Anterior cingulate cortex (tissue), 58 donors: ENCODE data around the gene GOLPH3L.
"Not testable (repeated sequence)": the region's sequence is repeated elsewhere in the genome, so short reads cannot be mapped to it uniquely, and the experiment has no call there.

ENCODE experiments used
- DNase-seq, 58 donors: peaks; one replicate each; lab custom pipeline; 2025; lab: John Stamatoyannopoulos, UW

GOLPH3L gene

DNA sequence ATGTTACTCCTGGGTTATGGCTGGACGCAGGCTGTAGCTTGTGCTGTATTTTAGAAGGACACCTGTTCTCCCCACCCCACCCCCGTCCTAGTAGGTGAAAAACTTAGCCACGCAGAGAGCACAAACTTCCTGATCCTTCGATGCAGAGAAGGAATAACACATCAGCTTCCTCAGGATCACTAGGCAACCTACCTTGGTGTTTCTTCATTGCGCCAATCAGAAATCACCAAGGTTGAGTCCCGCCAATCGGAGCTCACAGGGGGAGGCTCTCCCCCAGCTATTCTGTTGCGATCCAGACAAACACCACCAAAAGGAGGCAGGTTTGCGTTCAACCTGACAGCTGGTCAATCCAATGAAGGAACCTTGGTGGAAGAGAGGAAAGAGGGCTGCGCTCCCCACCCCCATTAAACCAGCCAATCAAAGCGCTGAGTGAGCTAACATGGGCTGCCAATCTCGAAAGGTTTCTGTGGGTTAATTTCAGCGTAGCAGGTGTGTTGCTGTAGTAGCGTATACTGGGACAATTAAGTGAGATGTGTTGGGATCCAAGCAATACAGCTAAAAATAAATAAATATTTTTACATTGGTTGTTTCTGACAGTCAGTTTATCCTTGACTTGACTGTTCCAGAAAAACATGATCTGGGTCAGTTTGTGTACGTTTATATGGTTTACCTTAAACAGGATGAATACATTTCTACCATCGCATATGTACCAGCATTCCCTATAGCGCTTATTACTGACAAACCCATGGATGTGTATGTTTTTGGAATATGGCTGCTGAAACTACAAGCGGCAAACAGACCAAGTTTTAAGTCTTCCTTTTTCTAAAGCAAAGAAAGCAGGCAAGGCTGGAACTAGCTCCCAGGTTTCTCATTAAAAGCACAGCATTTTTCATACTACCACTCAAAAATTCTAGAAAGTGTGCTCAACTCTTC is at the start of gene GOLPH3L:
GOLPH3L (minus strand) TSS at position 160 of the 933 bp plus-strand sequence. CDS start 2,316 bp downstream, outside the sequence.
- DNase-seq = peak; percentile 37 to 99 (median 91)

DNA sequence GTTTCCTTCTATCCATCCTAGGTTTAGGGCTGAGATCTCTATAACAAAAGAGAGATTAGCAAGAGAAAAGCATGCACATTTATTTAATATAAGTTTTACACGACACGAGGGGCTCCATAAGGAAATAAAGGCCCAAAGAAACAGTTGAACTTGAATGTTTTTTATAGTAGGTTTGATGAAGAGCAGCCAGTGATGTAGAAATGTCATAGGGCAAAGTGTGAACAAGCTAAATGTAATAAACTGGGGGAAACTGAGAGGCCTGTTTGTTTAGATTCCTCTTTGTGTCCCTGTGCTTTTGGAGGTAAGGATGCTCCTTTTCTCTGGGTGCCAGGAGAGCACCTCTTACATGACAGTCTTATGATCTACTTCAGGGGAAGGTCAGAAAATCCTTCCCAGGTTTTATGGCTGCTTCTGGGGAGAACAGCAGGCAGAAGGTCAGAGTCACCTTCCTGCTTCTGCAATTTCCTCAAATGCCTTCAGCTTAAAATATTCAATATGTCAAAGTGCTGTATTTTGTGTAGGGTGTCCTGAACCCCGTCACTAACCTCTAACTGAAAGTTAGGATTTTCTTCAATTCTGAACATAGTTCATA is 33.3 kb upstream of the GOLPH3L start:
- no peak for DNase-seq

DNA sequence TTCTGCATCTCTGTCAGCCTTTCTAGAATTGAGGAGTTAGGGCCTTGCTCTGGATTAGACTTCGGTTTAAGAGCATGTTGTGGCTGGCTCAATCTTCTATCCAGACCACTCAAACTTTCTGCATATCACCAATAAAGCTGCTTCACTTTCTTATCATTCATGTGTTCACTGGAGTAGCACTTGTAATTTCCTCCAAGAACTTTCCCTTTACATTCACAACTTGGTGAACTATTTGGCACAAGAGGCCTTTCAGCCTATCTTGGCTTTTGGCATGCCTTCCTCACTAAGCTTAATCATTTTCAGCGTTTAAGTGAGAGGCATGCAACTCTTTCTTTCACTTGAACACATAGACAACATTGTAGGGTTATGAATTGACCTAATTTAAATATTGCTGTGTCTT is 27.4 kb upstream of the GOLPH3L start:
- DNase-seq = no peak

DNA sequence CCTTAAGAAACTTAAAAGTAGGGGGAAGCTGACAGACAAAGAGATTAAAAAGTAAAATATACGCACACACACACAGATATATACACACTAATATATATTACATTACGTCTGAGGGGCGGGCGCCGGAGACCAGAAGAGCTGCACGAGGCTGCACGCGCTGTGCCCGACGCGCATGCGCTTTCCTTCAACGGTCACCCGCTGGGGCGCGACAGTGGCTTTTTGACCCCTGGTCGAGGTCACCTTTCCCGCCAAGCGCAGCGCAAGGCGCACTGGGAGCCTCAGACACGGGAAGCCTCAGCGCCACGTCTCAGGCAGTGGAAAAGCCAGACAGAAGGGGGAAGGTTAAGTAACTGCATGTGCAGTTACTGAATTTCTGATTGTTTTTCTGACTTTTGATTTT is 23.7 kb upstream of the GOLPH3L start, which contains the start of gene HORMAD1:
HORMAD1 (minus strand) TSS at position 193 of the 400 bp plus-strand sequence. CDS start 1,390 bp downstream, outside the sequence.
- no peak for DNase-seq

DNA sequence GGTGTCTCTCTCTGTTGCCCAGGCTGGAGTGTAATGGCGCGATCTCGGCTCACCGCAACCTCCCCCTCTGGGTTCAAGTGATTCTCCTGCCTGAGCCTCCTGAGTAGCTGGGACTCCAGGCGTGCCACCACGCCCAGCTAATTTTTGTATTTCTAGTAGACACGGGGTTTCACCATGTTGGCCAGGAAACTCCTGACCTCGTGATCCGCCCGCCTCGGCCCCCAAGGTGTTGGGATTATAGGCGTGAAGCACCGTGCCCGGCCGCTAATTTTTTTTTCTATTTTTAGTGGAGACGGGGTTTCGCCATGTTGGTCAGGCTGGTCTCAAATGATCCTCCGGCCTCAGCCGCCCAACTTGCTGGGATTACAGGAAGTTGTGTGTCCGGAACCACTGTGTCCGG is 23.1 kb upstream of the GOLPH3L start:
- no peak for DNase-seq

DNA sequence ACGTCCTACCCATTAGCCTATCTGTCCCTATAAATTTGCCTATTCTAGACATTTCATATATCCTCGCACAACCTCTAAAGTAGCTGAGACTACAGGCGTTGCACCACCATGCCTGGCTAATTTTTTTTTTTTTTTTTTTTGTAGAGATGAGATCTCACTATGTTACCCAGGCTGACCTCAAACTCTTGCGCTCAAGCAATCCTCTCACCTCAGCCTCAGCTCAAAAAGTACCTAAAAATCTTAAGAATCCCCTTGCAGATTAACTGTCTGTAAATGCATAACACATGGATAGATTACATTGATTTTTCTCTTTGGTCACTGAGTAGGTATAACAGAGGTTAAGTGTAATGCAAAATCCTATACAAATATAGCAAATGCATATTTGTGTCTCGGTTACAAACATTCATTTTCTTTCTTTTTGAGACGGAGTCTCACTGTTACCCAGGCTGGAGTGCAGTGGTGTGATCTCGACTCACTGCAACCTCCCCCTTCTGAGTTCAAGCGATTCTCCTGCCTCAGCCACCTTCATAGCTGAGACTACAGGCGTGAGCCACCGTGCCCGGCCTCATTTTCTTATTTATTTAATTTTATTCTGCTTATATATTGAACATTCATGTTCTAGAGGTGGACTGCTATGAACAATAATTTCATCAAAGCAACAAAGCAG is 21.4 kb upstream of the GOLPH3L start:
- no peak for DNase-seq

DNA sequence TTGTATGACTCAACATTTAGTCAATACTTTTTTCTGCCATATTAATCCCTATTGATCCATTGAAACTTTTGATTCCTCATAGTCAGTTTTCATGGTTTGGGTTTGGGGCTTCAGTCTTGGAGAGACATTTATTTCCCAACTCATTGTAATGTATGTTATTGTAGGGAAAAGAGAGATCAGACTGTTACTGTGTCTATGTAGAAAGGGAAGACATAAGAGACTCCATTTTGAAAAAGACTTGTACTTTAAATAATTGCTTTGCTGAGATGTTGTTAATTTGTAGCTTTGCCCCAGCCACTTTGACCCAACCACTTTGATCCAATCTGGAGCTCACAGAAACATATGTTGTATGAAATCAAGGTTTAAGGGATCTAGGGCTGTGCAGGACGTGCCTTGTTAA is 12.1 kb upstream of the GOLPH3L start:
- not testable (repeated sequence) for DNase-seq

DNA sequence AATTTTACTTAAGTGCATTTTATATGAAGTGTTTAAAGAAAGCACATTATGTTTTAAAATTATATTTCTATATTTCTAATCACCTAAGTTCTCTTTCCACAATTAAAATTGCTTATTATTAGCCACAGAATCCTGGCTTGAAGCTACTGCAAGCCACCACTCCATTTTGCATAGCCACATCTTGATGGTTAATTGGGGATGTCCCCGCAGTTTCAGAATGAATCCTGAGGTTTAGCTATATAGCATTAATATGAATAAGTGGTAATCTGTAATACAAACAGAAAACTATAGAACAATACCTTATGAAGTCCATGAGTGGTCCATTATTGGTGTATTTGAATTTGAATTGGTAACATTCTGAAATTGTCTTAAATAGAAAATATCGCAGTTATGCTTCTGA is 11.6 kb upstream of the GOLPH3L start:
- DNase-seq = no peak

DNA sequence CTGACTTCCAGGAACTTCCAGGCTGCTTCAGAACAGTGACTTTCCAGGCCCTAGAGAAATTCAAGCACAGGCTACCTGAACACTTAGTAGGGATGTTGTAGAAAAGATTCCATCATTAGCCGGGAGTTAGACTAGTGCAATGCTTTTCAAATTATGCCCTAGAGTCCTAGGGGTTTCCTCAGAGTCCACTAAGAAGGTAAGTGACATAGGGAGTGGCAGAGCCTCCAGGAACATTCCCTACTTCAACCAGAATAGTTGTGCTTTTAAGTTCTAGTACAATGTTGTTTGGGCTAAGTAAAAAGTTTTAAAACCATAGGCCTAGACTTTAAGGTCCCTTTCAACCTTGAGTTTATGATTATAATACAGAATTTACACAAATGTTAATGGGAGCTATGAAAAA is 9.1 kb upstream of the GOLPH3L start:
- DNase-seq = no peak

DNA sequence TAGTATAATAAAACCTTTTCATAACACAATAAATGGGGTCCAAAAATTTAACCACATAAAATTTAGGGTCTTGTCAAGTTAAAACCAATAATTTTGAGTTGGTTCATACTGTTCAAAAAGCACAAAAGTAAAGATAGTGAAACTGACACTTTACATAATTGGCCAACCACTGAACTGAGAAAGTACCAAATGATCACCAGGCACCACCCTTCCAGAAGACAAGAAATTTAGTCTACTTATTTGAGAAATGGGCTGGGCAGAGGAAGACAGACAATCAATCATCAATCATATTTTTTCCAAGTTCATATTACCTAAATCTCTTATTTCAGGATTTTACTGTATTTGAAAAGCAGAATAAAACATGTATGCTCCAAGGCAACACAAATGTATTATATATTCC is 6.5 kb upstream of the GOLPH3L start:
- no peak for DNase-seq

DNA sequence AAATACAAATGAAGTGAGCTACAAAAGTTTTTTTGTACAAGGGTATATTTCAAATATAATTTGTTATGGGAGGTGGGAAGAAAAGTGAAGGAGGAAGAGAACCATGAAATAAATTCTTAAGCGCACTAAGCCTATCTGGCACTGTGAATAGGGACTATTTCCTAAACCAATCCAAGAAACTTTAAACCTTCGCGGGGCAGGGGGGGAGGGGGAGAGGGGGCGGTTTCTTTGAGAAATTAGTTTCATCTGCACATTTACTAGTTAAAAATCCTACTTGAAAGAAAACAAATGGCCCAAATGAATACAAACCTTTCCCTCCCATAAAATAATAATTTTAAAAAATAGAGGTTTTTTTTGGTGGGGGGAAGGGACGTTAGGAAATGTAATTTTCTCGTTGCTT is 364 bp downstream of the GOLPH3L start:
- DNase-seq = no peak

DNA sequence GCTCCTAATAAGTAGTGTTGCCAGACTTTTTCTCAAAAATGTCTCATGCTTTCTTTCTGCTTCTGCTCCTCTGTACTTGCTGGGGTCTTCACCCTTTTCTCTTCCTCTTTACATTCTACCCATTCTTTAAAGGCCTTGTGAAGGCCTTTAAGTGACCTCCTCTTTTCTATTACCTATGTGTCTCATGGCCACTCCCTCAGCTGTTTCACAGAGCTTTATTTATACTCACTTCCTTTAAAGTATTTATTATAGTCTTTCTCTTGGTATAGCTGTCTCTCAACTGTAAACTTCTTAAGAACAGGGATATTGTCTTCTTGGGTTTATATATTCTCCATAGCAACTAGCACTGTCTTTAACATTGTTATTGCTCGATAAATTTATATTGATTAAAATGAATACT is 792 bp downstream of the GOLPH3L start:
- no peak for DNase-seq

DNA sequence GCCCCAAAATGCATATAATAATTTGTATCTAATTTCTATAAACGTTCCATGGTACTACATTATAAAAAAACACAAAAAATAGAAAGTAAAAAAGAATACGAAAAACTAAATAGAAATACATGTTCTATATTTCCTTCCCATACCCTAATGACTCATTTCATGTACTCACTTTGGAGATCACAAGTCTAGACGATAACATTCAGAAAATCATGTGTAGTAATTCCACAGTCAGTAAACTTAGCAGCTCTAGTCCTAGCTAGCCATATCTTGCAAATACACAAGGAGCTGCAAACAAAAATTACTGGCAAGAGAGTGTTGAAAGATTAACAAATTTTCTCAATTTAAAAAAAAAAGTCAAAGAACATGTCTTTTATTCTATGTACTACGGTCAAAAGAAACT is 1.4 kb downstream of the GOLPH3L start:
- DNase-seq = no peak

DNA sequence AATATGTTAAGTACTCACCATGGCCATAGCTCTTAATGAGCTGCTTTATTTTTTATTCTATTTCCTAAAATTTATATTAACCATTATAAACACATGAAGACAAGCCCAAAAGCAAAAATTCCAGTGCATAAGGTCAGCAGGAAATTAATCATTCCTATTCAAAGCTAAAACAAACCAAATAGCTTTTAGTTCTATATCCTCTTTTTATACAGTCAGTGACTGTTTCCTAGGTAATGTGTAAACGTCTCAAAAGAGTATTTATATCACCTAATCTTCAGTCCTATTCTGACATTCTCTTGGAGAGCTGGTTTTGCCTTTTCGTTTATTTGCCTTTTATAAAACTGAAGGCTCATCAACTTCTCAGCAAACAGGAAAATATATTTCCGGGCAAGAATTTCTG is 4.2 kb downstream of the GOLPH3L start:
- DNase-seq = no peak

DNA sequence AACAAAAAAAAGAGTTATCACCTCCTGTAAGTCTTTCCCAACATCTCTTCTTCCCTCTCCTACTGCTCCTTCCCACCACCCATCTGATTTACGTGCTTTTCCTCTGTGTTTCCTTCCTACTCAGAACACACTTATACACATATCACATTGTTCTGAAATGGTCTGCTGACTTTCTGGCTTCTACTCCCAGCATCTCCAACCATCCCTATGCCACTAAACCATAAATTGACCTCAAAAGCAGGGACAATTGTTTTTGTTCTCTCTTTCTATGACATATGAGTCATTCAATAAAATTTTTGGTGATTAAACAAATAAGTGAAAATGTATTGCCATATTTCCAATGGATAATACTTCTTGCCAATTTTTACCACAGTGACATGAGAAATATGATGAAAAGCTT is 8.2 kb downstream of the GOLPH3L start:
- DNase-seq = no peak

DNA sequence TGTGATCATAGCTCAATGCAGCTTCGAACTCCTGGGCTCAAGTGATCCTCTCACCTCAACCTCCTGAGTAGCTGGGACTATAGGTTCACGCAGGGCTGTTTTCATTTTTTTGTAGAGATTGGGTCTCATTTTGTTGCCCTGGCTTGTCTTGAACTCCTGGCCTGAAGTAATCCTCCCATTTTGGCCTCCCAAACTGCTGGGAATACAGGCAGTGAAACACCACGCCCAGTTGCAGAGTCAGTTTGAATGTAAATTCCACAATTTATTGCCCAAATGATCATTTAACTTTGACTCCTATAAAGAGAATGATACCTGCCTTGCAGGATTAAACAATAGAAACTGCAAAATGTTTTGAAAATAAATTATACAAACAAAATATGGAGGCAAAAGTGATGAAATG is 10.7 kb downstream of the GOLPH3L start:
- no peak for DNase-seq

DNA sequence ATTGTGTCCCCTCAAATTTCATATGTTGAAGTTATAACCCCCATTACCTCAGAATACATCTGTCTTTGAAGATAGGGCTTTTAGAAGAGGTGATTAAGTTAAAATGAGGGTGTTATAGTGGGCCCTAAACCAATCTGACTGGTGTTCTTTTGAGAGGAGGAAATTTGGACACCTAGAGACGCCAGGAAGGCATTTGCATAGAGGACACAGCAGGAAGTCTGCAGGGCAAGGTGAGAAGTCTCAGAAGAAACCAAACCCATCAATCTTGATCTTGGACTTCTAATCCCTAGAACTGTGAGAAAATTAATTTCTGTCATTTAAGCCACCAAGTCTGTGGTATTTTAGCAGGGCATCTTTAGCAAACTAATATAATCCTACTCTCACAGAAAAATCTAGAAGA is 13.0 kb downstream of the GOLPH3L start:
- DNase-seq = no peak

DNA sequence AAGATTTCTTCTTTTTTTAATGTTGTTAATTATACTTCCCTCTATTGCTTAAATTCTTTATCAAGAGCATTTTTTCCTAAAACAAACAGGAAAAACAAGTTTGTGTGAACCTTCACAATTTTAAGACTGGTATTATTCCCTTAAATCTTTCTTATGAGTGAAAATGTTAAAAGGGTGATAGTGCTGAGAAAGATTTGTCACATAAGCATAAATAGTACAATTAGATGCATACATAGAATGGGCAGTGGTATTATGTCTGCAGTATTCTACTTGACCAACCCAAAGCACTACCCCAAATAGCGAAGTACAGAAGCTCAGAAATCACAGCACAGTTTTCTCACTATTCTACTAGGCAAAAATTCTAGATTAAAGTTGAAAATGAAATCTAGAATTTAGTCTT is 18.0 kb downstream of the GOLPH3L start:
- no peak for DNase-seq

DNA sequence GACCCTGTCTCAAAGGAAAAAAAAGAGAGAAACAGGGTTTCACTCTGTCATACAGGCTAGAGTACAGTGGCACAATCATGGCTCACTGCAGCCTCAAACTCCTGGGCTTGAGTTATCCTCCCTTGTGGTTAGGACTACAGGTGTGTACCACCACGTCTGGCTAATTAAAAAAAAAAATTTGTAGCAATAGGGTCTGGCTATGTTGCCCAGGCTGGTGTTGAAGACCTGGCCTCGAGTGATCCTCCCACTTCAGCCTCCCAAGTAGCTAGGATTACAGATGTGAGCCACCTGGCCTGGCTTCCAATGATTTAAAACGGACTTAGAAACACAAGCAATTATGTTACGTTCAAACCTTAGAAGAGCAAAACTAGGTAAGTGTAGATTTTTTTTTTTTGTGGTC is 22.1 kb downstream of the GOLPH3L start:
- DNase-seq = no peak

DNA sequence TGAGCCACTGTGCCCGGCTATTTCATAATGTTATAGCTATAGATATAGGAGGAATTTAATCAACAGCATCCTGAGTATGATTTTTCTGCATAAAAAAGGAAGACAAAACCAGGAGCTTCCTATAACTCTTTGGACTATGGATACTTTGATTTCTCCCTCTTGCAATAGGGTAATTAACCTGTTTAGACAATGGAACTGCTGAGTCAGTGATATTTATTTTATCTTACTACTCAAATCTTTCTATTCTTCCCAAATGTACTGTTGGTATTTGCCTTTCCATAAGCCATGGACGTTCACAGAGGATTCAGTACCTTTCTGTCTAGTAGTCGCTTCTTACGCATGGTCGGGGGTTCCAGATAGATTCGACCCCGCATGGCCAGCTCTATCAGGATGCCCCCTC is 33.6 kb downstream of the GOLPH3L start:
- DNase-seq = no peak

DNA sequence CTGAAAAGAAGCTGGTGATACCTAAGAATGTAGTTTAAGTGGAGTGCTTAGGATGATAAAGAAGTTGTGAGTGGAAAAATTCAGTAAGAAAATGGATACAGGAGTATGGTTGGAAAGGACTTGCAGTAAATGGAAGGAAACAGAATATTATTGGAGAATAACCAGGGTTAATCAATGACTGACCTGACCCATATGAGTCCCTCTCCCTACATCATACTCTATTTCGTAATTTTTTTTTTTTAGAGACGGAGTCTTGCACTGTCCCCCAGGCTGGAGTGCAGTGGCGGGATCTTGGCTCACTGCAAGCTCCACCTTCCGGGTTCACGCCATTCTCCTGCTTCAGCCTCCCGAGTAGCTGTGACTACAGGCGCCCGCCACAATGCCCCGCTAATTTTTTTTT is 34.1 kb downstream of the GOLPH3L start:
- DNase-seq = no peak
